ENCODE results near the gene TPCN2.
"Not testable (repeated sequence)": the region's sequence is repeated elsewhere in the genome, so short reads cannot be mapped to it uniquely, and the experiment has no call there.

Gene TPCN2
- total RNA-seq: 15.1 to 56.7 (median 33.0) reads per million in 18 experiments

DNA sequence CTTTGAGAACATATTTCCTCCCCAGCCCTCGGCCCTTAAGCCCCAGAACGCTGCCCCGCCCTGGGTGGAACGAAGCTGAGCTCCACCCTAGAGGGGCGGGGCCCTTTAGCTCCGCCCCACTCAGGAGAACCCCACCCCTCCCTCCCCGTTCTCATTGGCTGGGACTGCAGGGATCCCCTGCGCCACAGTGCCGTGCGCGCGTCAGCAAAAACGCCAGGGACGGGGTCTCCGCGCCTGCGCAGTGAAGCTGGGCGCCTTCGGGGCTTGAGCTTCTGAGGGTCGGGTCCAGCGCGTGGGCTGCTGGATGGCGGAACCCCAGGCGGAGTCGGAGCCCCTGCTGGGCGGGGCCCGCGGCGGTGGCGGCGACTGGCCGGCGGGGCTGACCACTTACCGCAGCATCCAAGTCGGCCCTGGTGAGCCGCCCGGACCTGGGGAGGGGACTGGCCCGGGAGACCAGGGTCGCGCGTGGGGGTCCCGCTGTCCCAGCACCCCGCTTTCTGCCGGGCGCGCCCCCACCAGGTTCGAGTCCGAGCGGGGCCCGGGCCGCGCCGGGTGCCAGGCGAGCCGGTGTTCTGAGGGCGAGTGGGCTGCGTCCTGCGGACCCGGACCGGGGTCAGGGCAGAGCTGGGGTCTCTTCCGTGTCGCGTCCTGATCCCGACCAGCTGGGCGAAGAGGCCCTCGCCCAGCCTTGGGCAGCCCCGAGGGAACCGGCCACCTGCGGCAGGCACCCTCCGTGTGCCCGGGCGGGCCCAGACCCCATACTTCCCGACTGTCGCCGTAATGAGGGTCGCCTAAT, at the start of gene TPCN2:
TSS of gene TPCN2 (plus strand) at position 239 of the 796 bp plus-strand sequence. CDS start at position 305, 66 bp downstream.
- DNase-seq: peak; percentile 97

GRCh38 chr11:68999093-68999747, 49.5 kb upstream of the TPCN2 start:
- no peak for DNase-seq

GRCh38 chr11:68999748-69000355, 48.9 kb upstream of the TPCN2 start:
- not testable (repeated sequence) for DNase-seq

GRCh38 chr11:69000391-69000790, 48.3 kb upstream of the TPCN2 start:
- DNase-seq: no peak

- DNase-seq: peak; percentile 10 to 30
Measured at GRCh38 chr11:69000831-69001242, 47.9 kb upstream of the TPCN2 start.

- DNase-seq: no peak
Measured at GRCh38 chr11:69001243-69002081, 47.3 kb upstream of the TPCN2 start.

DNA sequence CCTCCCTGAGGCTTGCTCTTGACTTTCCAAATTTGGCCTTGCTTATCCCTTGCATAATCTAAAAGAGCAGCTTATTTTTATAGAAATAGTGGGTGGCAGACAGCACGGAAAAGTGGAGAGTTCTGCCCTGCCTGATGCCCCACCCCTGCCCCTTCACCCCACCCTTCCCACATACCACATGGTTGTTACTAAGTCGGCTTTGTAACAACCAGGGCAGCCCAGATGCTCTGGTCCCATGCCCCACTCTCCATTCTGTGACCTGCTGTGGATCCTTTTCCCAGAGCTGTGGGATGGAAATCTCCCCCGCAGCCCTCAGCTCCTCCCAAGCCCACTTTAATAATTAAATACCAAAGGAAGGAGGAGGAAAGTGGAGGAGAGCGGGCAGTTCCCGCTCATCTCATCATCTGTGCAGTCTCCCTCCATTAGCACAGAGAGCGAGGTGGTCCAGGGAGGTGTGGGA, 46.6 kb upstream of the TPCN2 start:
- DNase-seq: peak; percentile 42 to 72

GRCh38 chr11:69002570-69003231, 46.0 kb upstream of the TPCN2 start:
- DNase-seq: peak in 1 of 2 donors; percentile 33

- no peak for DNase-seq
Measured at GRCh38 chr11:69003301-69003865, 45.3 kb upstream of the TPCN2 start.

- DNase-seq: no peak
Measured at GRCh38 chr11:69003866-69004367, 44.8 kb upstream of the TPCN2 start.

DNA sequence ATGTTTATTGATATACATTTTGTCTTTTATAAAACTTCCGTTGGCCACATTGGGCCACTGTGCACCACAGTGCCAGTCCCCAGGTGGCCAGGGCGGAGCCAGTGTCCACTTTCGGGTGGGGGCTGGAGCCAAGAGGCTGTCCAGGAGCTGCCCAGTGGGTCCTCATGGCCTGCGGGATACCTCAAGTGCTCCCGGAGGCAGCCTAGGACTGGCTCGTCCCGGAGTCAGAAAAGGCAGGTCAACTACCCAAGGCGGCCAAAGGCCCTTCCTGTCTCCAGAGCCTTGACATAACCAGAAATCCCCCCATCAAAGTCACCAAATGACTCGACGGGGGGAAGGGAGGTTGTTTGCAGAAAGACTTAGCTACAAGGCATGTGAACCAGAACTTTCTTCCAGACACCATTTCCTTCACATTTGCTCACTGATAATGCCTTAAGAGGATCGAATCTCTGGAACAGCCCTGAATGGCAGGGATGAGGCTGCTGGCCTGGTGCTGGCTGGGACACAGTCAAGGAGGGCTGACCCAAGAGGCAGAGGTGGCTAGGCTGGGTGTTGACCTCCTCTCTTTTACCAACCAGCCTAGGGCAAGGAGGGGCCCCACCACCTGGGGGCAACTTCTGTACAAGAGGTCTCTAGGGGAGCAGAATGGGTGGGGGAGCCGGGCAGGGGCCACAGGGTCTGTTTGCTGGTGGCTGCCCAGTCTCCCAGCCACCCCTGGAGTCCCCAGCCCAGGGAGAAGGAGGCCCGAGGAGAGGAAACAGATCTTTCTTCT, 44.1 kb upstream of the TPCN2 start:
- no peak for DNase-seq

GRCh38 chr11:69005183-69005630, 43.5 kb upstream of the TPCN2 start:
- no peak for DNase-seq

DNA sequence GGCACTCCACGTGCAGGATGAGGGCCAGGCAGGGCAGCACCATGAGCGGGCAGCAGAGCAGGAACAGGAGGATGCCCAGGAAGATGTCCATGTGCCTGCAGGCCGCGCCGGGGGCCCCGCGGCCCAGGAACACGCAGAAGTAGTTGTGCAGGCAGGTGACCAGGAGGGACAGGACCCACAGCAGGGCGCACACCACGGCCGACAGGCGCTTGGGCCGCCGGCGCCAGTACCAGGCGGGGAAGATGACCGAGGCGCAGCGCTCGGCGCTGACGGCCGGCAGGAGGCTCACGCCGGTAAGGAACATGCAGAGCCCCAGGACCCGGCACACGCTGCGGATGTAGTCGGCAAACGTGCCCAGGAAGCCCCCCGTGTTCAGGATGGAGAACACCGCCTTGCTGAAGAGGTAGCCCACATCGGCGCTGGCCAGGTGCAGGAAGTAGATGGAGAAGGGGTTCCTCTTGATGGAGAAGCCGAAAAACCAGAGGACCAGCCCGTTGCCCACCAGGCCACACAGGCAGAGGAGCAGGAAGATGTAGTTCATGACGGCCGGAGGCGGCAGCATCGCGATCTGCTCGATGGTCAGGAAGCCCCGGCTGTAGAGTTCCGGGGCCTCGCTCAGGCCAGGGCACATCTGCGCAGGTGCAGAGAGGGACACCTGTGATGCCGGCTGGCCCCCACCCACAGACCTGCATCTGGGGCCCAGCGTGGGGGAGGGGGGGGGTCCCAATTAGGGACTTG, 42.9 kb upstream of the TPCN2 start:
- no peak for DNase-seq

GRCh38 chr11:69006816-69007215, 41.9 kb upstream of the TPCN2 start:
- DNase-seq: no peak

- DNase-seq: no peak
Measured at GRCh38 chr11:69007975-69008381, 40.8 kb upstream of the TPCN2 start.

- peak; percentile 38 to 59 for DNase-seq
Measured at GRCh38 chr11:69008737-69009440, 39.8 kb upstream of the TPCN2 start.

GRCh38 chr11:69009441-69010211, 39.1 kb upstream of the TPCN2 start:
- no peak for DNase-seq

DNA sequence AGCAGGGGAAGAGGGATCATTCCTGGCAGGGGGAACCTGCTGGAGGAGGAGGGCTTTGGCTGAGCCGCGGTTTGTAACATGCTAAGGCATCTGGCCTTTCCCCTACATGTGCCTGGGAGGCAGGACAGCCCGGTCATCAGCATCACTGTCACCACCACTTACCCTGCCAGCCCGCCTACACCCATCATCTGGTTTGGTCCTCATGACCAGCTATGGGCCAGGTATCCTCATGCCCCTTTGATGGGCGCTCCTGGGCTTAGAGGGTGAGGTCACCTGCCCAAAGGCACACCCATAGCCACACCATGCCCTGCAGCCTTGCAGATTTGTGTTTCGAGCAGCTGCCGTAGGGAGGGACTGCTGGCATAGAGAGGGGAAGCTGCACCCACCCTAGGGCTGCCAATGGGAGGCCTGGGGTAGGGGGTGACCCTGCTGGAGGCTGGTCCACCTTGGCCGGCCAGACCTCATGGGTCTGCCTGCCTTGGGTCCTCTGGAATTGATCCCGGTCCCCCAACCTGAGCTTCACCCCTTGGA, 38.3 kb upstream of the TPCN2 start:
- peak; percentile 40 to 83 for DNase-seq
